Glutamatergic neuron (in vitro differentiated cells): Measurements from ENCODE around the gene SLC6A17. TPM values are rescaled to one million over a fixed set of nuclear protein-coding genes. Genes with fewer than 3 reads are reported as not detected.

ENCODE experiments used
- DNase-seq: peaks from one replicate; pipeline ENCODE4 v3.0.0; 2022
- H3K27ac Mint-ChIP-seq: one replicate; pipeline ENCODE4 v1.8.0; 2020; ENCODE audit warnings: mild to moderate bottlenecking, mixed read lengths, inconsistent platforms; ENCODE audit not compliant: unreplicated experiment
- H3K27me3 Mint-ChIP-seq: one replicate; pipeline ENCODE4 v1.8.0; 2020; ENCODE audit warnings: mild to moderate bottlenecking, moderate library complexity, mixed read lengths, inconsistent platforms; ENCODE audit not compliant: unreplicated experiment
- H3K36me3 Mint-ChIP-seq: one replicate; pipeline ENCODE4 v1.8.0; 2020; ENCODE audit warnings: mild to moderate bottlenecking, mixed read lengths, inconsistent platforms; ENCODE audit not compliant: unreplicated experiment
- H3K4me1 Mint-ChIP-seq: one replicate; pipeline ENCODE4 v1.8.0; 2020; ENCODE audit warnings: mild to moderate bottlenecking, low read depth, mixed read lengths, inconsistent platforms; ENCODE audit not compliant: unreplicated experiment
- H3K4me3 Mint-ChIP-seq: one replicate; pipeline ENCODE4 v1.8.0; 2020; ENCODE audit warnings: mild to moderate bottlenecking, mixed read lengths, inconsistent platforms; ENCODE audit not compliant: unreplicated experiment
- H3K9me3 Mint-ChIP-seq: one replicate; pipeline ENCODE4 v1.8.0; 2020; ENCODE audit warnings: mild to moderate bottlenecking, moderate library complexity, mixed read lengths, inconsistent platforms; ENCODE audit not compliant: unreplicated experiment
- CTCF ChIP-seq: fragments of 200-600 bp; sonication (generic); IDR thresholded peaks from one replicate; pipeline ENCODE4 v1.5.0; 2021; ENCODE audit not compliant: partially characterized antibody, unreplicated experiment
- total RNA-seq: library from RNA; stranded (reverse); fragmentation: NEBNext Ultra II Directional; extraction: Animal tissue kit (Norgen Biotek cat#: 25700); gene quantifications from one replicate; pipeline ENCODE4 v1.2.1, GENCODE V29; 2021; ENCODE audit not compliant: unreplicated experiment

The SLC6A17 gene
- total RNA-seq, 1 donor from 2014 or later = 6.4 TPM

GRCh38 chr1:110144366-110144765 is 5.9 kb upstream of the SLC6A17 start:
- H3K27ac Mint-ChIP-seq = no peak overlapping the region
- no peaks in the 10 kb centered on the region for H3K27me3 Mint-ChIP-seq
- H3K4me1 Mint-ChIP-seq = no peaks in the 10 kb centered on the region
- H3K9me3 Mint-ChIP-seq = no peaks in the 10 kb centered on the region
- DNase-seq = no peak
- H3K36me3 Mint-ChIP-seq = peaks cover 4% of the 10 kb centered on the region
- TF ChIP-seq CTCF = no peak
- no peak overlapping the region for H3K4me3 Mint-ChIP-seq

- DNase-seq = no peak
- Mint-ChIP-seq H3K4me1 (peaks cover 6% of the 10 kb centered on the region), H3K27me3 (peaks cover 12% of the 10 kb centered on the region), H3K4me3 (no peak overlapping the region), H3K36me3 (peaks cover 4% of the 10 kb centered on the region), H3K9me3 (peaks cover 11% of the 10 kb centered on the region), H3K27ac (no peak overlapping the region)
- peak; percentile 52 for TF ChIP-seq CTCF
These were observed 1.3 kb upstream of the SLC6A17 start for GRCh38 chr1:110148961-110149360.

GRCh38 chr1:110151175-110151669 is 928 bp downstream of the SLC6A17 start:
- H3K27ac Mint-ChIP-seq = no peak overlapping the region
- H3K9me3 Mint-ChIP-seq = peaks cover 14% of the 10 kb centered on the region
- peak; percentile 50 for DNase-seq
- H3K27me3 Mint-ChIP-seq = peaks cover 12% of the 10 kb centered on the region
- peak overlapping the region; percentile 69 for H3K4me3 Mint-ChIP-seq
- H3K36me3 Mint-ChIP-seq = peaks cover 4% of the 10 kb centered on the region
- TF ChIP-seq CTCF = no peak
- peaks cover 13% of the 10 kb centered on the region for H3K4me1 Mint-ChIP-seq

- Mint-ChIP-seq H3K4me3 (peak overlapping the region; percentile 69), H3K27ac (no peak overlapping the region), H3K9me3 (peaks cover 14% of the 10 kb centered on the region), H3K36me3 (peaks cover 4% of the 10 kb centered on the region), H3K4me1 (peaks cover 16% of the 10 kb centered on the region), H3K27me3 (peaks cover 12% of the 10 kb centered on the region)
- DNase-seq = no peak
- TF ChIP-seq CTCF = no peak
These were observed 2.0 kb downstream of the SLC6A17 start for GRCh38 chr1:110152133-110152785.

GRCh38 chr1:110153407-110153950 is 3.2 kb downstream of the SLC6A17 start:
- Mint-ChIP-seq H3K27ac (no peak overlapping the region), H3K36me3 (peaks cover 7% of the 10 kb centered on the region), H3K27me3 (peaks cover 14% of the 10 kb centered on the region), H3K4me1 (peaks cover 16% of the 10 kb centered on the region), H3K4me3 (no peak overlapping the region), H3K9me3 (peaks cover 18% of the 10 kb centered on the region)
- no peak for TF ChIP-seq CTCF
- DNase-seq = no peak
